Progenitor cell of endocrine pancreas (in vitro differentiated cells): ENCODE measurements around the gene SLC38A11. TPM values are rescaled to one million over a fixed set of nuclear protein-coding genes. Genes with fewer than 3 reads are reported as not detected.
A peak's percentile ranks its signal among the peaks of the same experiment; 100 is the strongest.

Experiments
- DNase-seq: peaks from one replicate; pipeline ENCODE4 v3.0.0; 2021; ENCODE audit warnings: low spot score; ENCODE audit not compliant: unreplicated experiment
- H3K27ac Mint-ChIP-seq: 2 replicates; pipeline ENCODE4 v1.8.0; 2021; ENCODE audit warnings: mild to moderate bottlenecking, moderate library complexity, mixed read lengths
- H3K27me3 Mint-ChIP-seq: 2 replicates; pipeline ENCODE4 v1.8.0; 2021; ENCODE audit warnings: mixed read lengths
- H3K36me3 Mint-ChIP-seq: 2 replicates; pipeline ENCODE4 v1.8.0; 2022; ENCODE audit warnings: mixed read lengths; ENCODE audit not compliant: insufficient read depth
- H3K4me1 Mint-ChIP-seq: 2 replicates; pipeline ENCODE4 v1.8.0; 2021; ENCODE audit warnings: low read depth, mixed read lengths
- H3K4me3 Mint-ChIP-seq: 2 replicates; pipeline ENCODE4 v1.8.0; 2021; ENCODE audit warnings: low read depth, mild to moderate bottlenecking, moderate library complexity, mixed read lengths
- H3K9me3 Mint-ChIP-seq: 2 replicates; pipeline ENCODE4 v1.8.0; 2021; ENCODE audit warnings: low read depth, mixed read lengths
- total RNA-seq: library from RNA; stranded (reverse); gene quantifications from 2 replicates; pipeline ENCODE4 v1.2.1, GENCODE V29; 2021
- TF ChIP-seq, protein P1 (sequence below): fragments of 200-600 bp; sonication (generic); IDR thresholded peaks from one replicate; pipeline ENCODE4 v1.5.0; 2021; ENCODE audit warnings: antibody characterized with exemption, mild to moderate bottlenecking; ENCODE audit not compliant: unreplicated experiment

SLC38A11 gene
- total RNA-seq, 1 donor from 2014 or later: 20.1 TPM

DNA sequence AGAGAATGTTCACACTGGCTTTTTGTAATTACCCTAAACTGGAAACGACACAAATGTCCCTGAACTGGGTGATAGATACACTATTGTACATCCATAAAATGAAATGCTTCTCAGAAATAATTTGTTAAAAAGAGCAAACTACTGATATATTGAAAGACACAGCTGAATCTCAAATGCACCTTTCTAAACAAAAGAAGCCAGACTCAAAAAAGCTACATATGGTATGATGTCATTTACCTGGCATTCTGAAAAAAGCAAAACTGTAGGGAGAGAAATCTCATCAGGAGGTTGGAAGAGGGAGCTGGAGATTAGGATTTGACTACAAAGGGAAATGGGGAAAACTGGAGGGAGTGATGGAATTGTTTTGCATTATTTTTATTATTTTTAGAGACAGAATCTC is 12.0 kb downstream of the SLC38A11 start:
- TF ChIP-seq, protein P1, sequence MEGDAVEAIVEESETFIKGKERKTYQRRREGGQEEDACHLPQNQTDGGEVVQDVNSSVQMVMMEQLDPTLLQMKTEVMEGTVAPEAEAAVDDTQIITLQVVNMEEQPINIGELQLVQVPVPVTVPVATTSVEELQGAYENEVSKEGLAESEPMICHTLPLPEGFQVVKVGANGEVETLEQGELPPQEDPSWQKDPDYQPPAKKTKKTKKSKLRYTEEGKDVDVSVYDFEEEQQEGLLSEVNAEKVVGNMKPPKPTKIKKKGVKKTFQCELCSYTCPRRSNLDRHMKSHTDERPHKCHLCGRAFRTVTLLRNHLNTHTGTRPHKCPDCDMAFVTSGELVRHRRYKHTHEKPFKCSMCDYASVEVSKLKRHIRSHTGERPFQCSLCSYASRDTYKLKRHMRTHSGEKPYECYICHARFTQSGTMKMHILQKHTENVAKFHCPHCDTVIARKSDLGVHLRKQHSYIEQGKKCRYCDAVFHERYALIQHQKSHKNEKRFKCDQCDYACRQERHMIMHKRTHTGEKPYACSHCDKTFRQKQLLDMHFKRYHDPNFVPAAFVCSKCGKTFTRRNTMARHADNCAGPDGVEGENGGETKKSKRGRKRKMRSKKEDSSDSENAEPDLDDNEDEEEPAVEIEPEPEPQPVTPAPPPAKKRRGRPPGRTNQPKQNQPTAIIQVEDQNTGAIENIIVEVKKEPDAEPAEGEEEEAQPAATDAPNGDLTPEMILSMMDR: no peak
- Mint-ChIP-seq H3K4me3 (no peak overlapping the region), H3K27me3 (no peaks in the 10 kb centered on the region), H3K4me1 (peaks cover 22% of the 10 kb centered on the region), H3K9me3 (peaks cover 4% of the 10 kb centered on the region), H3K36me3 (peaks cover 9% of the 10 kb centered on the region), H3K27ac (peak overlapping the region; percentile 9)
- no peak for DNase-seq

DNA sequence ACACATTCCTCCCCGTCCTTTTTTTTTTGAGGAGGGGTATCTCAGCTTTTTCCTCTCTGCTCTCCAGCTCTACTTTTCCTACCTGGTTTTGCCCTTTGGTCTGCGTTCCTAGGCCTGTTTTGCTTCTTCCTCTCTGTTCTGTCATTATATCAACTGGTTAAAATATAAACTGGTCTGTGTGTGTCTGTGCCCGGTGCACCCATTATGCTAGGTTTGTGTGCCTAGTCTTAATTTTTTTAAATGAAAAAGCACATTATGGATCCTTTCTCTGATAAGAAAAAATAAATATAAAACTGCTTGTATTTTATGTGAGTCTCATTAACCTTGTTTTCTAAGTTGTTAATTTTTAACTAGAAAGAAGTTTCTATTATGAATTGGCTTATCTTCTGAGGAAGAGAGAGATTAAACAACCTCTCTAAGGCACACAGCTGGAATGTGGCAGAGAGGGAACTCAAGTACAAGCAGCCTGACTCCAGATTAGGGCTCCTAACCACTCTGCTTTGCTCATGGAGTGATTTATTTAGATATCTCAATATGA is 17.4 kb downstream of the SLC38A11 start:
- H3K27ac Mint-ChIP-seq: peak overlapping the region; percentile 91
- no peaks in the 10 kb centered on the region for H3K27me3 Mint-ChIP-seq
- peaks cover 3% of the 10 kb centered on the region for H3K9me3 Mint-ChIP-seq
- peak overlapping the region; percentile 55 for H3K4me3 Mint-ChIP-seq
- peaks cover 3% of the 10 kb centered on the region for H3K36me3 Mint-ChIP-seq
- H3K4me1 Mint-ChIP-seq: peaks cover 48% of the 10 kb centered on the region
- TF ChIP-seq, protein P1: no peak
- no peak for DNase-seq

DNA sequence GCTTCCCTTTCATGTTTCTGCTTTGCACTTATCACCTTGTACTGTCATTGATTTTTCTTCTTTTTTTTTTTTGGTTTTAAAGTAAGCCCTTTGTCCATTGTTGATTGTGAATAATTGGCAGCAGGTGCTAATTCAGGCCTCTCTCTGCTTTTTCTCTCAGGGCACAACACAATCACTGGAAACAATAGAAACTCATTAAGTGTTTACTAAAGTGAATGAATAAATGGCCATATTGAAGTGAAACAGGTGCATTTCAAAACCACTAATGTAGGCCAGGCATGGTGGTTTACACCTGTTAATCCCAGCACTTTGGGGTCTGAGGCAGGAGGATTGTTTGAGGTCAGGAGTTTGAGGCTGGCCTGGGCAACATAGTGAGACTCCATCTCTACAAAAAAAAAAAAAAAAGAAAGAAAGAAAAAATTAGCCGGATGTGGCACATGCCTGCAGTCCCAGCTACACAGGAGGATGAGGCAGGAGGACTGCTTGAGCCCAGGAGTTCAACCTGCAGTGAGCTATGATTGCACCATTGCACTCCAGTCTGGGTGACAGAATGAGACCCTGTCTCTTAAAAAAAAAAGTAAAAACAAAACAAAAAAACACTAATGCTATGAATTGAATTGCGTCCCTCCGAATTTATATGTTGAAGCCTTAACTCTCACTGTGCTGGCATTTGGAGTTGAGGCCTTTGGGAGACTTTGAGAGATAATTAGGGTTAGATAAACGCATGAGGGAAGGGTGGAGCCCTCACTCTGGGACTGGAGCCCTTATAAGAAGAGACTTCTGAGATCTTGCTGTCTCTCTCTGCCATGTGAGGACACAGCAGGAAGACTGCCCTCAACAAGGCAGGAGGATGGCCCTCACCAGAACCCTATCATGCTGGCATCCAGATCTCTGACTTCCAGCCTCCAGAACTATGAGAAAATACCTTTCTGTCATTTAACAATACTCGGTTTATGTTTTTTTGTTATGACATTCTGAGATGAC is 19.9 kb downstream of the SLC38A11 start:
- Mint-ChIP-seq H3K36me3 (peaks cover 18% of the 10 kb centered on the region), H3K4me1 (peaks cover 50% of the 10 kb centered on the region), H3K9me3 (peaks cover 22% of the 10 kb centered on the region), H3K4me3 (peak overlapping the region; percentile 1), H3K27ac (peak overlapping the region; percentile 91), H3K27me3 (no peaks in the 10 kb centered on the region)
- TF ChIP-seq, protein P1: no peak
- DNase-seq: no peak

DNA sequence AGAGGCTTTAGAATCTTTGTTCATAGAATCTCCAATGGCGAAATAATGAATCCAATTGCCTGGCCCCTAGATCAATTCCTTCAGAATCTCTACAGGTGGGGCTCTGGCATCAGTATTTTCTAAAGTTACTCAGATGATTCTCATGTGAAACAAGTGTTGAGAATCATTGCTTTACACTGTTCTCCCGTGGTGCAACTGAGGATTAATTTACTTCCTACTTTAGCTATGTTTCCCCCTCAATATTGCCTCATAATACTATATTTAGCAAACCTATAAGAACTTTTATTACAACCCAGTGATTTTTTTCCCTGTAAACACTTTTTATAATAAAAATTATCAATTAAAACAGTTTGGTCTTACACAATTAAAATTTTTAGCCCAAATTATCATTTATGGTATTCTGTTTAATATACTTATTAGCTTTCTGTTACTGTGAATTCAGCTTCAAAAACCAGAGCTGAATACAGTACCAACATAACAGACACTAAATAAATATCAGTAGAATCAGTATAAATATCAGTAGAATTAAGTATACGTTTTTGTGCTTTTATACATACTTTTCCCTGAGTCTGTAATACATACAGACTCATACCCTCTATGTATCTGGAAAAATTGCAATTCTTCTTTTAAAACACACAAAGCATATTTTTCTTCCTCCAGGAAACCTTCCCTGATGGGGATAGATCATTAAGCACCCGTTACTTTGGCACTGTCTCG is 20.8 kb downstream of the SLC38A11 start:
- Mint-ChIP-seq H3K27me3 (no peaks in the 10 kb centered on the region), H3K36me3 (peaks cover 25% of the 10 kb centered on the region), H3K4me1 (peaks cover 48% of the 10 kb centered on the region), H3K27ac (peak overlapping the region; percentile 91), H3K9me3 (peaks cover 31% of the 10 kb centered on the region), H3K4me3 (no peak overlapping the region)
- no peak for DNase-seq
- TF ChIP-seq, protein P1: no peak

DNA sequence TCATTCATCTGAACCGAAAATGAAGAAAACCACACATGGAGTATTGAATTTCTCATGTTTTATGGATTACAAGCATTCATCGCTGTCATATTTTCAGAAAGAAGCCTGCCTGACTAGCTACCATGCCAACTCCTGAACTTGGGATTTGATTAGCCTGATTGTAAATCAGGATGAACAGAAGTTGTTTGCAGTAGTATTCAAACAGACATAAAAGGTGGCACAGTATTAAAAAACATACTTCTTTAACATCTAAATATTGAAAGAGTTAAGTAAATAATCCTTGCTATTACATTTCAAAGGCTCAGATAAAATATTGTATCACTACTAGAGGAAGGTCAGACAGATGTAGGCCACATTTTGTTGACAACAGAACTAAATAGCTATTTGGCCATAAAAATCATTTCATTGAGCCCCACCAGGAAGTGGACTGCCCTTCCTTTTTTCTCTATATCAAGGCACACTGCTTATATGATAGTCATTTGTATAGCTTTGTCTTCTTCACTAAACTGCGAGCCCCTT is 21.6 kb downstream of the SLC38A11 start:
- peaks cover 37% of the 10 kb centered on the region for H3K9me3 Mint-ChIP-seq
- H3K27me3 Mint-ChIP-seq: no peaks in the 10 kb centered on the region
- peaks cover 45% of the 10 kb centered on the region for H3K4me1 Mint-ChIP-seq
- peaks cover 29% of the 10 kb centered on the region for H3K36me3 Mint-ChIP-seq
- peak overlapping the region; percentile 24 for H3K4me3 Mint-ChIP-seq
- no peak for DNase-seq
- peak overlapping the region; percentile 91 for H3K27ac Mint-ChIP-seq
- TF ChIP-seq, protein P1: no peak
